ENCODE measurements around the gene CCNH. TPM values are rescaled to one million over a fixed set of nuclear protein-coding genes. Genes with fewer than 3 reads are reported as not detected.

Gene CCNH
- polyA plus RNA-seq, 2 of the 4 experiments (the other 2 are of a cell fraction): 74.1 to 85.1 TPM

- Histone ChIP-seq H3K4me3 (no peak overlapping the region), H3K4me1 (peaks cover 17% of the 10 kb centered on the region), H3K4me2 (no peak overlapping the region), H3K9me3 (no peaks in the 10 kb centered on the region), H3K27ac (no peak overlapping the region)
- DNase-seq (ENCODE audit: low read depth in 1 of 2, low spot score in 1 of 2) (no peak), ATAC-seq (no peak), FAIRE-seq (no peak)
- CTCF ChIA-PET: interaction anchor here (0.6 to 2.9 kb wide), 8 partner anchors 11 to 329 kb away, joined by 3 to 18 read pairs (median 8); partner anchors contain the start of gene CCNH
- TF ChIP-seq KDM5A (IDR thresholded peaks at IDR 0.05) (no peak), EHF (CRISPR knock-in tag; IDR thresholded peaks at IDR 0.05) (no peak), MAZ (IDR thresholded peaks at IDR 0.05; ENCODE audit: borderline replicate concordance, low read depth, low read length) (no peak), ZFP36 (IDR thresholded peaks at IDR 0.05; ENCODE audit: borderline replicate concordance, partially characterized antibody) (no peak), MAFK (IDR thresholded peaks at IDR 0.05; ENCODE audit: partially characterized antibody) (peak; percentile 97)
- WGBS (ENCODE audit: missing lambda C conversion rate): 95% methylated on average over 5 of the region's 5 CpGs
- POLR2A ChIA-PET: no interaction called here
Observed at GRCh38 chr5:87398981-87399614, 13.6 kb downstream of the CCNH start.

GRCh38 chr5:87394411-87395165 lies 18.1 kb downstream of the CCNH start:
- 71% methylated on average over 3 of the region's 3 CpGs for WGBS (ENCODE audit: missing lambda C conversion rate)
- TF ChIP-seq CEBPB (IDR thresholded peaks at IDR 0.05): peak; percentile 45 to 57; a peak in 2 of 4 replicates
- peak; percentile 61; the same call in 1 of the 2 replicates for TF ChIP-seq JUNB (IDR thresholded peaks at IDR 0.05)
- no peak for TF ChIP-seq MAZ (IDR thresholded peaks at IDR 0.05; ENCODE audit: borderline replicate concordance, low read depth, low read length)
- H3K4me1 ChIP-seq: peaks cover 56% of the 10 kb centered on the region
- DNase-seq (ENCODE audit: low read depth in 1 of 2, low spot score in 1 of 2) (peak in 1 of 2 experiments; percentile 17), ATAC-seq (peak; percentile 44 to 51; a peak in 5 of 6 replicates), FAIRE-seq (peak; percentile 13)
- no peaks in the 10 kb centered on the region for H3K9me3 ChIP-seq
- ChIA-PET POLR2A (no interaction called here), CTCF (interaction anchor here (0.8 to 1.3 kb wide), 2 partner anchors 130 to 324 kb away, joined by 3 to 5 read pairs; no protein-coding TSS in a partner anchor)
- peak overlapping the region; percentile 73 for H3K4me2 ChIP-seq
- peak overlapping the region in 1 of 2 experiments; percentile 62; a peak in 5 of 6 replicates for H3K27ac ChIP-seq
- H3K4me3 ChIP-seq: no peak overlapping the region

- ChIA-PET CTCF (no interaction called here), POLR2A (no interaction called here)
- DNase-seq (ENCODE audit: low read depth in 1 of 2, low spot score in 1 of 2) (peak in 1 of 2 experiments; percentile 22), ATAC-seq (peak; percentile 60 to 64; a peak in 4 of 6 replicates), FAIRE-seq (no peak)
- Histone ChIP-seq H3K4me2 (peak overlapping the region; percentile 73), H3K27ac (peak overlapping the region; percentile 62 to 80), H3K9me3 (no peaks in the 10 kb centered on the region), H3K4me1 (peaks cover 56% of the 10 kb centered on the region), H3K4me3 (peak overlapping the region; percentile 6; the same call in 2 of the 3 replicates)
- 15% methylated on average over 2 of the region's 2 CpGs for WGBS (ENCODE audit: missing lambda C conversion rate)
- TF ChIP-seq BHLHE40 (IDR thresholded peaks at IDR 0.05; ENCODE audit: low read depth, low read length) (no peak), POLR2AphosphoS2 (conservative IDR thresholded peaks at IDR 0.05; ENCODE audit: low read length) (no peak), KDM5A (IDR thresholded peaks at IDR 0.05) (no peak), FOSL2 (IDR thresholded peaks at IDR 0.05) (peak; percentile 80), FOSL2 (CRISPR knock-in tag; IDR thresholded peaks at IDR 0.05) (peak; percentile 74), JUNB (IDR thresholded peaks at IDR 0.05) (peak; percentile 77), PHF8 (IDR thresholded peaks at IDR 0.05; ENCODE audit: borderline replicate concordance, low read depth) (no peak), HOXB13 (CRISPR knock-in tag; IDR thresholded peaks at IDR 0.05; ENCODE audit: low read depth) (no peak), GATA3 (IDR thresholded peaks at IDR 0.05; ENCODE audit: borderline replicate concordance) (peak; percentile 38; the same call in 1 of the 2 replicates), CEBPB (IDR thresholded peaks at IDR 0.05) (0 out of 4 replicates have a peak, but pooled peaks of 1 of the 2 experiments have one; percentile 18), PBX3 (IDR thresholded peaks at IDR 0.05) (peak; percentile 39; the same call in 1 of the 2 replicates)
Observed at GRCh38 chr5:87393331-87393730, 19.4 kb downstream of the CCNH start.

GRCh38 chr5:87392801-87393200 lies 19.9 kb downstream of the CCNH start:
- DNase-seq (ENCODE audit: low read depth in 1 of 2, low spot score in 1 of 2): no peak
- H3K4me3 ChIP-seq: no peak overlapping the region; the same call in 2 of the 3 replicates
- ATAC-seq: no peak; a peak in 1 of 6 replicates
- no peaks in the 10 kb centered on the region for H3K9me3 ChIP-seq
- ChIA-PET CTCF (interaction anchor here (1.1 to 1.5 kb wide), 2 partner anchors 9 to 15 kb away, joined by 3 to 6 read pairs; no protein-coding TSS in a partner anchor), POLR2A (no interaction called here)
- H3K4me1 ChIP-seq: peaks cover 56% of the 10 kb centered on the region
- TF ChIP-seq MAX (IDR thresholded peaks at IDR 0.05) (no peak), FOSB (CRISPR knock-in tag; IDR thresholded peaks at IDR 0.05) (no peak), MAZ (IDR thresholded peaks at IDR 0.05; ENCODE audit: borderline replicate concordance, low read depth, low read length) (no peak), ELK1 (IDR thresholded peaks at IDR 0.05; ENCODE audit: low read depth, low read length) (no peak), JUN (IDR thresholded peaks at IDR 0.05) (no peak), ESRRA (IDR thresholded peaks at IDR 0.05; ENCODE audit: borderline replicate concordance, low read length) (no peak), RARB (CRISPR knock-in tag; IDR thresholded peaks at IDR 0.05) (no peak), EHF (CRISPR knock-in tag; IDR thresholded peaks at IDR 0.05) (no peak), CBX2 (IDR thresholded peaks at IDR 0.05; ENCODE audit: borderline replicate concordance, low read depth) (no peak), GATA3 (IDR thresholded peaks at IDR 0.05; ENCODE audit: borderline replicate concordance) (no peak), POLR2AphosphoS2 (conservative IDR thresholded peaks at IDR 0.05; ENCODE audit: low read length) (no peak), HES2 (IDR thresholded peaks at IDR 0.05) (no peak), JUNB (IDR thresholded peaks at IDR 0.05) (no peak), CHD2 (IDR thresholded peaks at IDR 0.05; ENCODE audit: low read length, partially characterized antibody) (no peak), ZSCAN20 (CRISPR knock-in tag; IDR thresholded peaks at IDR 0.05) (no peak)
- peak overlapping the region; percentile 62 to 68 for H3K27ac ChIP-seq
- FAIRE-seq: no peak
- WGBS (ENCODE audit: missing lambda C conversion rate): 72% methylated on average over 4 of the region's 4 CpGs
- peak overlapping the region; percentile 73 for H3K4me2 ChIP-seq
